ENCODE measurements around the gene CACNA1C. TPM values are rescaled to one million over a fixed set of nuclear protein-coding genes. Genes with fewer than 3 reads are reported as not detected.

CACNA1C gene
- total and polyA plus RNA-seq, 2 of the 4 experiments (the other 2 are of a cell fraction) = 1.6 to 2.6 TPM

- Histone ChIP-seq H2BK20ac (ENCODE audit: low read depth, low read length) (peak overlapping the region; percentile 74; the same call in 1 of the 2 replicates), H3K27ac (ENCODE audit: insufficient read depth, low read length) (no peak overlapping the region), H2BK5ac (ENCODE audit: low read depth, low read length, poor library complexity, severe bottlenecking) (peak overlapping the region; percentile 82), H3K4ac (ENCODE audit: low read depth, low read length) (peak overlapping the region; percentile 85), H2BK120ac (ENCODE audit: low read depth, low read length) (peak overlapping the region; percentile 97), H2AFZ (replicated peaks; ENCODE audit: low read length, poor library complexity) (no peak overlapping the region), H3K4me1 (ENCODE audit: control insufficient read depth, insufficient read depth, low read length) (peaks cover 21% of the 10 kb centered on the region), H3K9ac (ENCODE audit: low read depth, low read length) (no peak overlapping the region), H3K27me3 (ENCODE audit: control insufficient read depth, insufficient read depth, low read length) (no peaks in the 10 kb centered on the region), H3K79me1 (ENCODE audit: low read depth in 1 of 2, low read length in 2 of 2) (peaks cover 2 to 26% of the 10 kb centered on the region in 2 experiments; a peak in 3 of 4 replicates), H3K4me2 (ENCODE audit: low read depth, low read length) (no peak overlapping the region), H3K9me1 (ENCODE audit: insufficient read depth, low read length) (peaks cover 19% of the 10 kb centered on the region), H4K5ac (ENCODE audit: low read depth, low read length) (peak overlapping the region; percentile 57; the same call in 1 of the 2 replicates), H2BK15ac (ENCODE audit: low read depth, low read length) (peak overlapping the region; percentile 67; the same call in 2 of the 3 replicates), H3K14ac (replicated peaks; ENCODE audit: low read depth, low read length) (0 out of 2 replicates have a peak overlapping the region, but pooled peaks have one; percentile 6), H4K20me1 (ENCODE audit: insufficient read depth, low read length) (no peaks in the 10 kb centered on the region), H3K9me3 (ENCODE audit: control insufficient read depth, insufficient read depth, low read length) (no peaks in the 10 kb centered on the region), H4K91ac (ENCODE audit: insufficient read depth, low read depth, low read length) (peak overlapping the region; percentile 48), H3K56ac (ENCODE audit: extremely low read depth, insufficient read depth, low read length) (no peak overlapping the region), H3K23ac (ENCODE audit: low read depth, low read length) (no peak overlapping the region), H4K8ac (ENCODE audit: low read depth in 2 of 2, low read length in 2 of 2) (peak overlapping the region in 1 of 2 experiments; percentile 93; a peak in 3 of 4 replicates), H3K4me3 (ENCODE audit: insufficient read depth, low read depth, low read length) (no peak overlapping the region), H2AK9ac (replicated peaks; ENCODE audit: low read depth, low read length, poor library complexity) (no peak overlapping the region), H3K36me3 (ENCODE audit: control insufficient read depth, insufficient read depth, low read length) (no peaks in the 10 kb centered on the region), H2AK5ac (ENCODE audit: low read depth, low read length) (peak overlapping the region; percentile 67), H3K18ac (ENCODE audit: low read depth, low read length) (peak overlapping the region; percentile 33; the same call in 1 of the 2 replicates)
- TF ChIP-seq POLR2A (IDR thresholded peaks at IDR 0.05; ENCODE audit: low read depth, low read length) = no peak
- no peak for TF ChIP-seq MAFK (IDR thresholded peaks at IDR 0.05; ENCODE audit: low read depth, low read length)
- no peak for TF ChIP-seq SMC3 (IDR thresholded peaks at IDR 0.05; ENCODE audit: low read depth, low read length)
- TF ChIP-seq RFX5 (IDR thresholded peaks at IDR 0.05; ENCODE audit: low read depth, low read length) = no peak
- no peak for TF ChIP-seq NFE2L2 (IDR thresholded peaks at IDR 0.05; ENCODE audit: low read depth, low read length)
- no peak for TF ChIP-seq RAD21 (IDR thresholded peaks at IDR 0.05; ENCODE audit: low read length)
- no peak for TF ChIP-seq BHLHE40 (IDR thresholded peaks at IDR 0.05; ENCODE audit: low read depth, low read length)
- TF ChIP-seq MAZ (IDR thresholded peaks at IDR 0.05; ENCODE audit: borderline replicate concordance, low read depth, low read length) = no peak
- TF ChIP-seq MXI1 (IDR thresholded peaks at IDR 0.05; ENCODE audit: borderline replicate concordance, low read depth, low read length) = no peak
- BruUV-seq (replicated peaks) = no TSS peak
- intact Hi-C loops (cut with micrococcal nuclease) (no loop called here), in situ Hi-C loops (cut with MboI; ENCODE audit: low sequenced_read_pairs) (no loop called here), dilution Hi-C loops (cut with HindIII; ENCODE audit: low sequenced_read_pairs, unreplicated experiment) (no loop called here)
- CTCF ChIA-PET = interaction anchor here (0.6 kb wide), 1 partner anchor 144 kb away, joined by 3 read pairs; no protein-coding TSS in a partner anchor
- POLR2A ChIA-PET (ENCODE audit: unreplicated experiment) = no interaction called here
- ATAC-seq (ENCODE audit: low read depth) (no peak), DNase-seq (no peak)
- no CpG with 5 or more reads among the region's 2 CpGs for WGBS, 2 experiments (ENCODE audit: extremely low coverage in 2 of 2, insufficient read length in 1 of 2)
Measured at GRCh38 chr12:2258025-2258424, 205.2 kb downstream of the CACNA1C start.

All from IMR-90 (cell line).